ENCODE measurements around the gene IER5L. TPM values are rescaled to one million over a fixed set of nuclear protein-coding genes. Genes with fewer than 3 reads are reported as not detected.
A peak's percentile ranks its signal among the peaks of the same experiment; 100 is the strongest.
"Not testable (repeated sequence)": the region's sequence is repeated elsewhere in the genome, so short reads cannot be mapped to it uniquely, and the experiment has no call there.

The IER5L gene
- total RNA-seq, 1 experiment from 2014 or later = 75.3 TPM

GRCh38 chr9:129202613-129203555 is 24.8 kb upstream of the IER5L start:
- DNase-seq (ENCODE audit: low read depth) = peak; percentile 69

- DNase-seq (ENCODE audit: low read depth) = no peak
Observed at GRCh38 chr9:129201866-129202265, 23.8 kb upstream of the IER5L start.

- DNase-seq (ENCODE audit: low read depth) = peak; percentile 42
Observed at GRCh38 chr9:129201289-129201688, 23.2 kb upstream of the IER5L start.

- no peak for DNase-seq (ENCODE audit: low read depth)
Observed at GRCh38 chr9:129200255-129200654, 22.2 kb upstream of the IER5L start.

- DNase-seq (ENCODE audit: low read depth) = no peak
Observed at GRCh38 chr9:129199044-129199435, 21.0 kb upstream of the IER5L start.

GRCh38 chr9:129198319-129199043 is 20.4 kb upstream of the IER5L start:
- peak; percentile 78 for DNase-seq (ENCODE audit: low read depth)

- DNase-seq (ENCODE audit: low read depth) = no peak
Observed at GRCh38 chr9:129197978-129198318, 19.9 kb upstream of the IER5L start.

GRCh38 chr9:129197045-129197444 is 19.0 kb upstream of the IER5L start:
- not testable (repeated sequence) for DNase-seq (ENCODE audit: low read depth)

- DNase-seq (ENCODE audit: low read depth) = no peak
Observed at GRCh38 chr9:129195606-129196005, 17.5 kb upstream of the IER5L start.

- no peak for DNase-seq (ENCODE audit: low read depth)
Observed at GRCh38 chr9:129194221-129194620, 16.2 kb upstream of the IER5L start.

- DNase-seq (ENCODE audit: low read depth) = no peak
Observed at GRCh38 chr9:129193655-129194054, 15.6 kb upstream of the IER5L start.

- no peak for DNase-seq (ENCODE audit: low read depth)
Observed at GRCh38 chr9:129191234-129191633, 13.2 kb upstream of the IER5L start.

- not testable (repeated sequence) for DNase-seq (ENCODE audit: low read depth)
Observed at GRCh38 chr9:129189971-129190370, 11.9 kb upstream of the IER5L start.

- no peak for DNase-seq (ENCODE audit: low read depth)
Observed at GRCh38 chr9:129187042-129187441, 9.0 kb upstream of the IER5L start.

- DNase-seq (ENCODE audit: low read depth) = peak; percentile 34
Observed at GRCh38 chr9:129185991-129186390, 7.9 kb upstream of the IER5L start.

GRCh38 chr9:129185402-129185801 is 7.3 kb upstream of the IER5L start:
- DNase-seq (ENCODE audit: low read depth) = no peak

- DNase-seq (ENCODE audit: low read depth) = no peak
Observed at GRCh38 chr9:129184596-129185122, 6.6 kb upstream of the IER5L start.

- no peak for DNase-seq (ENCODE audit: low read depth)
Observed at GRCh38 chr9:129184219-129184524, 6.1 kb upstream of the IER5L start.

GRCh38 chr9:129183495-129184218 is 5.6 kb upstream of the IER5L start:
- DNase-seq (ENCODE audit: low read depth) = peak; percentile 22

- DNase-seq (ENCODE audit: low read depth) = peak; percentile 22
Observed at GRCh38 chr9:129182625-129183494, 4.8 kb upstream of the IER5L start.

GRCh38 chr9:129182122-129182521 is 4.1 kb upstream of the IER5L start:
- no peak for DNase-seq (ENCODE audit: low read depth)

All from M059J (cell line).